Lower leg skin (tissue), 4 donors: ENCODE measurements around the gene VWC2L. TPM values are rescaled to one million over a fixed set of nuclear protein-coding genes. Genes with fewer than 3 reads are reported as not detected.

Experiments
- DNase-seq, 2 donors: peaks; one replicate each; pipeline ENCODE4 v3.0.0-alpha.2; 2019; ENCODE audit warnings: low spot score in 2 of 2
- H3K4me3 ChIP-seq: fragments of 200-600 bp; sonication (generic); 2 replicates; pipeline ENCODE4 v1.5.1; 2017; ENCODE audit warnings: mild to moderate bottlenecking, low read depth; ENCODE audit not compliant: poor library complexity, severe bottlenecking
- CTCF ChIP-seq, 3 donors: fragments of 450-650 bp; IDR thresholded peaks; one replicate each; pipeline ENCODE4 v1.5.1; 2016; ENCODE audit warnings: antibody characterized with exemption in 3 of 3, mild to moderate bottlenecking in 3 of 3, moderate library complexity in 2 of 3
- POLR2A ChIP-seq, 2 donors: fragments of 450-650 bp; IDR thresholded peaks; one replicate each; pipeline ENCODE4 v1.6.1; 2016 to 2017; ENCODE audit warnings: antibody characterized with exemption in 2 of 2, mild to moderate bottlenecking in 1 of 2, moderate library complexity in 1 of 2
- WGBS, 2 donors: methylation state at CpG; one replicate each; pipeline ENCODE4 v1.1.5; 2018; 5-methylcytosine and 5-hydroxymethylcytosine counted together
- intact Hi-C: fragments of 100-400 bp; cut with DNase I; formaldehyde crosslinking; loops from one replicate; pipeline ENCODE4 v1.15.0; 2023; ENCODE audit warnings: low total_unique reads
- total RNA-seq, 4 donors: library from RNA; depleted of rRNA; stranded (reverse); fragments of >200 nt; gene quantifications; one replicate each; pipeline ENCODE4 v1.1.0, GENCODE V29; 2016

VWC2L gene
- total RNA-seq, 4 donors from 2014 or later, result not detected

- no peak for TF ChIP-seq POLR2A (IDR thresholded peaks at IDR 0.05)
- TF ChIP-seq CTCF (IDR thresholded peaks at IDR 0.05), result no peak
- DNase-seq, result no peak
- no peak overlapping the region for H3K4me3 ChIP-seq
- 82 to 94% methylated on average over 1 of the region's 1 CpG for WGBS, 2 donors
- intact Hi-C loops, result no loop called here
Measured at GRCh38 chr2:214560618-214561190, 149.8 kb downstream of the VWC2L start.

- H3K4me3 ChIP-seq, result no peak overlapping the region
- 72 to 81% methylated on average over 1 of the region's 1 CpG for WGBS, 2 donors
- DNase-seq, result no peak
- intact Hi-C loops, result no loop called here
- TF ChIP-seq POLR2A (IDR thresholded peaks at IDR 0.05) (no peak), CTCF (IDR thresholded peaks at IDR 0.05) (no peak)
Measured at GRCh38 chr2:214565246-214565645, 154.4 kb downstream of the VWC2L start.

DNA sequence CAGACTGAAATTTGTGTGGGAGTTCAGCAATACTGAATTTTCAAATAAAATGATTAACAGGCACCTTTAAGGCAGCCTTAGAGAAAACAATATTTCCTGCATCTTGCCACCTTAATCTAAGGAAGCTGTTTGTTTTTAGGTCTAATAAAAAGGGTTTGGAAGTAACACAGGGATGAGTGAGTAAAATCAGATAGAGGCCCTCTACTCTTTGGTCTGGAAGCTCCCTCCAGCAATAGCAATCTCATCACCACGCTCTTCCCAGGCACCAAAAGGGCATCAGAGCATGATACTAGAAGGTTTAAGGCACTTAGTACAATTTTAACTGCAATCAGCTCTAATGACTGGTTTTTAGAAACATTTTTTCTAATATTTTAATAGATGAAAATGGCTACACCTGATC is 155.6 kb downstream of the VWC2L start:
- DNase-seq, result no peak
- intact Hi-C loops, result no loop called here
- WGBS, 2 donors, result 78 to 81% methylated on average over 1 of the region's 1 CpG
- no peak overlapping the region for H3K4me3 ChIP-seq
- TF ChIP-seq POLR2A (IDR thresholded peaks at IDR 0.05) (no peak), CTCF (IDR thresholded peaks at IDR 0.05) (no peak)

- 79 to 85% methylated on average over 4 of the region's 4 CpGs for WGBS, 2 donors
- no peak overlapping the region for H3K4me3 ChIP-seq
- intact Hi-C loops, result no loop called here
- no peak for DNase-seq
- TF ChIP-seq POLR2A (IDR thresholded peaks at IDR 0.05), result no peak
- no peak for TF ChIP-seq CTCF (IDR thresholded peaks at IDR 0.05)
Measured at GRCh38 chr2:214569419-214570035, 158.7 kb downstream of the VWC2L start.

- intact Hi-C loops, result no loop called here
- DNase-seq, result no peak
- no peak for TF ChIP-seq CTCF (IDR thresholded peaks at IDR 0.05)
- TF ChIP-seq POLR2A (IDR thresholded peaks at IDR 0.05), result no peak
- H3K4me3 ChIP-seq, result no peak overlapping the region
- WGBS, 2 donors, result 92 to 93% methylated on average over 3 of the region's 3 CpGs
Measured at GRCh38 chr2:214574084-214574781, 163.4 kb downstream of the VWC2L start.
